HG02588 (cell line): ENCODE measurements around the gene PSAP.

Experiments
- ATAC-seq: cut with Tn5 transposase; IDR thresholded peaks from one replicate; pipeline ENCODE4 v1.9.1; 2021; ENCODE audit warnings: mild to moderate bottlenecking, moderate library complexity; ENCODE audit not compliant: unreplicated experiment

Gene PSAP

GRCh38 chr10:71829171-71829570 is 21.9 kb downstream of the PSAP start:
- ATAC-seq: no peak

- ATAC-seq: no peak
These were observed 22.3 kb downstream of the PSAP start for GRCh38 chr10:71828702-71829101.

- no peak for ATAC-seq
These were observed 23.2 kb downstream of the PSAP start for GRCh38 chr10:71827852-71828251.

GRCh38 chr10:71825217-71825616 is 25.8 kb downstream of the PSAP start:
- ATAC-seq: no peak

GRCh38 chr10:71824333-71824732 is 26.7 kb downstream of the PSAP start:
- ATAC-seq: no peak

- no peak for ATAC-seq
These were observed 27.7 kb downstream of the PSAP start for GRCh38 chr10:71823356-71823755.

GRCh38 chr10:71821909-71822763 is 28.9 kb downstream of the PSAP start:
- ATAC-seq: no peak

GRCh38 chr10:71820966-71821365 is 30.1 kb downstream of the PSAP start:
- no peak for ATAC-seq

- no peak for ATAC-seq
These were observed 31.1 kb downstream of the PSAP start for GRCh38 chr10:71819985-71820384.

GRCh38 chr10:71819441-71819861 is 31.6 kb downstream of the PSAP start:
- no peak for ATAC-seq

- ATAC-seq: no peak
These were observed 32.3 kb downstream of the PSAP start for GRCh38 chr10:71818674-71819260.

GRCh38 chr10:71817831-71818655 is 33.0 kb downstream of the PSAP start:
- no peak for ATAC-seq

- ATAC-seq: no peak
These were observed 34.0 kb downstream of the PSAP start for GRCh38 chr10:71816936-71817618.

GRCh38 chr10:71816421-71816851 is 34.6 kb downstream of the PSAP start:
- no peak for ATAC-seq

- ATAC-seq: no peak
These were observed 35.4 kb downstream of the PSAP start for GRCh38 chr10:71815515-71816130.

GRCh38 chr10:71814922-71815411 is 36.1 kb downstream of the PSAP start:
- ATAC-seq: no peak

- no peak for ATAC-seq
These were observed 38.0 kb downstream of the PSAP start for GRCh38 chr10:71812913-71813590.

- peak; percentile 58 for ATAC-seq
These were observed 38.8 kb downstream of the PSAP start for GRCh38 chr10:71812016-71812912.

- no peak for ATAC-seq
These were observed 39.7 kb downstream of the PSAP start for GRCh38 chr10:71811351-71811750.
